ENCODE results near the gene EIF4E. TPM values are rescaled to one million over a fixed set of nuclear protein-coding genes. Genes with fewer than 3 reads are reported as not detected.

Gene EIF4E
- total RNA-seq, 6 experiments from 2014 or later, result 117 to 147 (median 127) TPM

DNA sequence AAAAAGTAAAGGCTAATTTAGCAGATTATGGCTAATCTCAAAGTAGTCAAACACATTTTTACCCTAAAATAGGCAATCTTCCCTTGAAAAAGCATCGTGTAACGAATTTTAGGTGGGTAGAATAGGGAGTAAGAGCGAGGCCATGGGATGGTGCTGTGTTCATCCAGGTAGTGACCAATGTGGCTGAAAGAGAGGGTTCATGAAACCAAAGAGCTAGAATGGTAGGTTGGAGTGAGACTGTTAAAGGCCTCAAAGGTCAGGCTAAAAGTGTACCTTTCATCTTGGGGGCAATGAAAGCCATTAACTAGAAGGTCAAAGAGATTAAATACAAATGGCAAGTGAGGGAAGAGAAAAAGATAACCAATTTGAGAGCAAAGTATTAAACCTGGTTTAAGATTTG is 23.6 kb downstream of the EIF4E start:
- Mint-ChIP-seq H3K27me3 (ENCODE audit: insufficient read depth) (no peaks in the 10 kb centered on the region), H3K36me3 (ENCODE audit: low read depth) (peaks cover 32% of the 10 kb centered on the region), H3K9me3 (no peaks in the 10 kb centered on the region), H3K27ac (peak overlapping the region; percentile 68), H3K4me3 (no peak overlapping the region; the same call in 1 of the 2 replicates), H3K4me1 (ENCODE audit: low read depth) (peaks cover 71% of the 10 kb centered on the region)
- TF ChIP-seq, protein P1, sequence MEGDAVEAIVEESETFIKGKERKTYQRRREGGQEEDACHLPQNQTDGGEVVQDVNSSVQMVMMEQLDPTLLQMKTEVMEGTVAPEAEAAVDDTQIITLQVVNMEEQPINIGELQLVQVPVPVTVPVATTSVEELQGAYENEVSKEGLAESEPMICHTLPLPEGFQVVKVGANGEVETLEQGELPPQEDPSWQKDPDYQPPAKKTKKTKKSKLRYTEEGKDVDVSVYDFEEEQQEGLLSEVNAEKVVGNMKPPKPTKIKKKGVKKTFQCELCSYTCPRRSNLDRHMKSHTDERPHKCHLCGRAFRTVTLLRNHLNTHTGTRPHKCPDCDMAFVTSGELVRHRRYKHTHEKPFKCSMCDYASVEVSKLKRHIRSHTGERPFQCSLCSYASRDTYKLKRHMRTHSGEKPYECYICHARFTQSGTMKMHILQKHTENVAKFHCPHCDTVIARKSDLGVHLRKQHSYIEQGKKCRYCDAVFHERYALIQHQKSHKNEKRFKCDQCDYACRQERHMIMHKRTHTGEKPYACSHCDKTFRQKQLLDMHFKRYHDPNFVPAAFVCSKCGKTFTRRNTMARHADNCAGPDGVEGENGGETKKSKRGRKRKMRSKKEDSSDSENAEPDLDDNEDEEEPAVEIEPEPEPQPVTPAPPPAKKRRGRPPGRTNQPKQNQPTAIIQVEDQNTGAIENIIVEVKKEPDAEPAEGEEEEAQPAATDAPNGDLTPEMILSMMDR (IDR thresholded peaks at IDR 0.05), result no peak
- DNase-seq, result no peak

DNA sequence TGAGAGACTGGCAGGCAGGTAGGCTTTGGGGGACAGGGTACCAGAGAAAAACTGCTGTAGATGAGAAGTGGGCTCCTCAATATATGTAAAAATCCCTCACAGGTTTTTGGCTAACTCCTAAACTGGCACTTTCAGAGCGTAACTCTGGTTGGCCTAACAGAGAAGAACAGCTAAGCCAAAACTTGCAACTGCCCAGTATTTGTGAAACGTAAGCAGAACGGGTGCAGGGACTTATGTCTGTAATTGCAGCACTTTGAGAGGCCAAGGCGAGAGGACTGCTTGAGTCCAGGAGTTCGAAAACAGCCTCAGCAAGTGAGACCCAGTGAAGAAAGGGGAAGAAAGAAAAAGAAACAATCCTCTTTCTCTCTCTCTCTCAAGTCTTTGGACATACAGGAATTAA is 25.0 kb downstream of the EIF4E start:
- no peak for DNase-seq
- Mint-ChIP-seq H3K36me3 (ENCODE audit: low read depth) (peaks cover 32% of the 10 kb centered on the region), H3K4me3 (no peak overlapping the region), H3K27me3 (ENCODE audit: insufficient read depth) (no peaks in the 10 kb centered on the region), H3K9me3 (no peaks in the 10 kb centered on the region), H3K4me1 (ENCODE audit: low read depth) (peaks cover 57% of the 10 kb centered on the region), H3K27ac (no peak overlapping the region)
- TF ChIP-seq, protein P1 (IDR thresholded peaks at IDR 0.05), result no peak

DNA sequence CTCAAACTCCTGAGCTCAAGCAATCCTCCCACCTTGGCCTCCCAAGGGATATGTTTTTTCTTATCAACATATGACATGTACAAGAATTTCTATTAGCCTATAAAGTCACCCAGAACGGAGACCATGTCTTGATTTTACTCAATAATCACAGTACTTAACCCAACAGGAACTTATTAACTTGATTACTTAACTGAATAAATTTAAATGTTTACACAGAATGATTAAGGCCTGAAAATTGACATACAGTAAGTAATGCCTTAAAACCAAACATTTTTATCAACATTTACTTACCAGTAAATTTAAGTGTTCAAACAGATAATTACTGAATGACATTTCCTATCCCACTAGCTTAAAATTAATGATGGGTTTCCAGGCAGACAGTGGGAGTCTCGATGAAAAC is 25.4 kb downstream of the EIF4E start:
- Mint-ChIP-seq H3K9me3 (no peaks in the 10 kb centered on the region), H3K27ac (no peak overlapping the region), H3K4me3 (no peak overlapping the region), H3K27me3 (ENCODE audit: insufficient read depth) (no peaks in the 10 kb centered on the region), H3K36me3 (ENCODE audit: low read depth) (peaks cover 34% of the 10 kb centered on the region), H3K4me1 (ENCODE audit: low read depth) (peaks cover 53% of the 10 kb centered on the region)
- TF ChIP-seq, protein P1 (IDR thresholded peaks at IDR 0.05), result no peak
- DNase-seq, result no peak

DNA sequence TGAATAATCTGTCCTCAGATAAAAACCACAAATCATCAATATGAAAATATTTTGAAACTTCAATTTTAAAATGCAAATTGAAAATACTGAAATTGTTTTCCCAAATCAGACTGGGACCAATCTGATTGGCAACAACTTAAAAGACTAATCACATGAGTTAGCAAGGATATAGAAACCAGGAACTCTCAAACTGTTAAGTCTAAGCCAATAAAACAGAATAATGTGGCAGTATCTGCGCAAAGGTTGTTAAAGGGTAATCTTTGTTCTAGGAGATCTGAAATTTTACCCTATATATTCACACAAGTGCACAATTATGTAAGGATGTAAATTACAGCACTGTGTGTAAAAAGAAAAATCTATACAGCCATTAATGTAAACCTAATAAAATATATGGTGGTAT is 29.7 kb downstream of the EIF4E start:
- Mint-ChIP-seq H3K27ac (no peak overlapping the region), H3K27me3 (ENCODE audit: insufficient read depth) (peaks cover 2% of the 10 kb centered on the region; the same call in 1 of the 2 replicates), H3K4me3 (no peak overlapping the region), H3K36me3 (ENCODE audit: low read depth) (peaks cover 62% of the 10 kb centered on the region), H3K9me3 (no peaks in the 10 kb centered on the region), H3K4me1 (ENCODE audit: low read depth) (peaks cover 16% of the 10 kb centered on the region)
- no peak for DNase-seq
- TF ChIP-seq, protein P1 (IDR thresholded peaks at IDR 0.05), result no peak

DNA sequence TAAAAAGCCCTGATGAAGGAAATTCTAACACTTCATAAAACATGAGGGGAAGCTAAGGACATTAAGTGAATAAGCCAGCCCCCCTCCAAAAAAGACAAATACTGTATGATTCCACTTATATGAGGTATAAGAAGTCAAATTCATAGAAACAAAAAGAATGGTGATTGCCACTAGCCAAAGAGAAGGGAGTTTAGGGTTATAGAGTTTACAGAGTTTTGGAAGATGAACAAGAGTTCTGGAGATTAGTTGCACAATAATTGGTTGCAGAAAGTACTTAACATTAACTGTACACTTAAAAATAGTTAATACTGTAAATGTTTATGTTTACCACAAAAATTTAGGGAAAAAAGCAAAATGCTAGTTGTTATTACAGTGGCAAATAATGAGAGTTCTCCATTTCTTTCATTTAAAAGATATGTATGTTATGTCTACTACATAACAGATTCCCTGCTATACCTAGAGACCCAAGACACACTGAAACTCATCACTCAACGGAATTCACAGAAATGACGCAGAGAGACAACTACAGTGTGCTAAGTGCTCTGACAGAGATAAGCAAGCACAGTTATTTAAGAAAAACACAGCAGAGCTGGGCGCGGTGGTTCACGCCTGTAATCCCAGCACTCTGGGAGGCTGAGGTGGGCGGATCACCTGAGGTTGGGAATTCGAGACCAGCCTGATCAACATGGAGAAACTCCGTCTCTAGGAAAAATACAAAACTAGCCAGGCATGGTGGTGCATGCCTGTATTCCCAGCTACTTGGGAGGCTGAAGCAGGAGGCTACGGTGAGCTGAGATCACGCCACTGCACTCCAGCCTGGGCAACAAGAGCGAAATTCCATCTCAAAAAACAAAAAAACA is 37.2 kb downstream of the EIF4E start:
- no peak overlapping the region for H3K27ac Mint-ChIP-seq
- peaks cover 68% of the 10 kb centered on the region for H3K36me3 Mint-ChIP-seq (ENCODE audit: low read depth)
- H3K4me1 Mint-ChIP-seq (ENCODE audit: low read depth), result peaks cover 16% of the 10 kb centered on the region
- H3K27me3 Mint-ChIP-seq (ENCODE audit: insufficient read depth), result peaks cover under 1% of the 10 kb centered on the region; the same call in 1 of the 2 replicates
- TF ChIP-seq, protein P1 (IDR thresholded peaks at IDR 0.05), result no peak
- H3K4me3 Mint-ChIP-seq, result no peak overlapping the region
- DNase-seq, result no peak
- no peaks in the 10 kb centered on the region for H3K9me3 Mint-ChIP-seq

Data from HFFc6 (cell line).